HG03520 (cell line): Measurements from ENCODE around the gene GRK3.
A peak's percentile ranks its signal among the peaks of the same experiment; 100 is the strongest.
"Not testable (repeated sequence)": the region's sequence is repeated elsewhere in the genome, so short reads cannot be mapped to it uniquely, and the experiment has no call there.

Source experiments
- ATAC-seq: cut with Tn5 transposase; IDR thresholded peaks from one replicate; pipeline ENCODE4 v1.9.1; 2021; ENCODE audit warnings: mild to moderate bottlenecking, moderate library complexity; ENCODE audit not compliant: unreplicated experiment

GRK3 gene

DNA sequence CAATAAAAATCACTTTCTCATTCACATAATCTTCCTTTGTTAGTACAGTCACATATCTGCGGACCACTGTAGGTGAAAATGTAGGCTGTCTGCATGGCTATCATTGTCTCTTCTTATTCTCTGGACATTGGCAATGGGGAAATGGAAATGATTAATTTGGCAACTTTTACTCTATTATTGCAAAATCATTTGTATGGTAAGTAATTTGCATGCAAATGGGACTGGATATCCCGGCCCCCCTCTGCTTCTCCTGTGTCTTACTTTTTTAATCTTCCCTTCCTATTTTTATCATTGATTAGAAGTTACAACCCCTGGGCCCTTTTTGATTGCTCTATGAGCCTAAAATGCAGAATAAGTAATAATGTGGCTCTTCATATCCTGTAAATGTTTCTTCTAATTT is 6.0 kb downstream of the GRK3 start:
- no peak for ATAC-seq

- ATAC-seq, result not testable (repeated sequence)
Measured at GRCh38 chr22:25571969-25572707, 7.7 kb downstream of the GRK3 start.

DNA sequence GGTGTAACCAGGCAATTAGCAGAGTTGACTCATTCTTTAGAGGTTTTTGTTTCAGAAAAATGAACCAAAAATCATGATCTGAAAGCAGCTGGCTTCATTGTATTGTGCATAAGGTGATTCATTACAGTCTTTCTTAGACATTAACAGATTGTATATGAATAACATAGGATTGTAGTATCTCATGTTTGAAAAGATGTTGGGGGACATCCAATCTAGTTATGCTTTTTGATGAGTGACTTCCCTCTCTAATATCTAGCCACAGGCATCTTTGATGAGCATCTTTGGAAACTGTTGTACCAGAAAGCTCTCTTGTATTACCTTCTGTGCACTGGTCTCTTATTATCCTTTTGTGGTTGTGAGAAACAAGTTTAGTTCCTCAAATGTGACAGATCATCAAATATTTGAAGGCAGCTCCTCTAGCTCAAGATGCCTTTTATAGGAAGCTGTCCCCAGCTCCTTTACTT is 8.3 kb downstream of the GRK3 start:
- no peak for ATAC-seq

DNA sequence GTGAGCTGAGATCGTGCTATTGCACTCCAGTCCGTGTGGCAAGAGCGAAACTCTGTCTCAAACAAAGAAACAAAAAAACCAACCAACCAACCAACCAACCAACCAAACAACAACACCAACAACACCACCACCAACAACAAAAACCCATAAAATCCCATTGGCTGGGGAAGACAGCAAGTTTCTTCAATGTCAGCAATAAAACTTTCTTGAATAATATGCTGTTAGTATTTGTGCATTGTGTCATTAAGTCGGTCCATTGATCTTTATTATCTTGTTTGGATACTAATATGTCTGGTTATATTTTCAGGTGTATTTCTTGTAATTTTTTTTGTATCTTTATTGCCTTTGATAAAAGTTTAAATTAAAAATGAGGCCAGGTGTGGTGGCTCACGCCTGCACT is 9.4 kb downstream of the GRK3 start:
- no peak for ATAC-seq

GRCh38 chr22:25574736-25575135 is 10.3 kb downstream of the GRK3 start:
- no peak for ATAC-seq

DNA sequence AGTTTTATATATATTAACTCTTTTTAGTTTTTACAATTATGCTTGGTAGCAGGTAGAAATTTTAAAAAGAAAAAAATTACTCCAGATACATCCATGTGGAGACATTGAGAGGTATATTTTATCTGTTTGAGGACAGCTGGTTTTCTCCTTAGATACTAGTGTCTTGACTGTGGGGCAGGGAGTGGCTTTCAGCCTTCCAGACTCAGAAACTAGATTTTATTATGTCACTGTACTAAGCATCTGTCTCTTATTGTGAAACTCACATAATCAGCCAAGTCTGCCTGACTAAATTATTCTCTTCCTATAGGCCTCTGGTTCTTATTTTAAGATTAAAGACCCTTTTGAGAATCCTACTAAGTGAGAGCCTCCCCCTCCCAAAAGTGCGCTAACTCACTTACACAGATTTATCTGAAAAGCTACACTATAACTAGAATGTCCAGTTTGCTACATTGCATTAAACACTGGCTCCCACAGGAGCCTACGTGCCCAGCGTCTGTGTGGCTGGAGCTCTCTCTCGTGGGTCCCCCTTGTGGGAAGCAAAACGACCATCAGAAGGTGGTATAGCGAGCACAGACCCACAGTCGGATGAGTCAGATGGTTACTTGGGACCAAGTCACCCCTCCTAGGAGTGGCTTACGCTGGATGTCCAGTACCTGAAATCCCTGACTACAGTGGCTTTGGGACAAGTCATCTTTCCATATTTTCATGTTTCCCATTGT is 11.4 kb downstream of the GRK3 start:
- ATAC-seq, result not testable (repeated sequence)

GRCh38 chr22:25581452-25581851 is 17.0 kb downstream of the GRK3 start:
- ATAC-seq, result not testable (repeated sequence)

DNA sequence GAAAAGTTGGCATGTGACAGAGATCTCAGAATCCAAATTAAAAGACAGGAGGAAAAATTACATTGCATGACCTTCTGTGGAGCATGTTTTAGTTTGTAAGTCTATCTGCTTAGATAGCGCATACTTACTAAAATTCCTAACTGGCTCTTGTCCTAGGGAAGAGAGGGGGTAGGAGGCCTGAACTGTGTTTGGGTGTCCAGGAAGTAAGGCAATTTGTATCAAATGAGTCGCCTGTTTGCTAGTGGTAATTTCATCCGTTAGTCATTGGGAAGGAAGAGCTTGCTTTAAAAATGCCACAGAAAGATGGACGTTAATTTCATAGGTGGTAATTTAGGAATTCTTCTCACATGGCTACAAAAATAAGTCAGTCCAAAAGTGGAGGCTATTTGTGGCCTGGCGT is 18.5 kb downstream of the GRK3 start:
- no peak for ATAC-seq

- not testable (repeated sequence) for ATAC-seq
Measured at GRCh38 chr22:25584993-25585392, 20.5 kb downstream of the GRK3 start.

DNA sequence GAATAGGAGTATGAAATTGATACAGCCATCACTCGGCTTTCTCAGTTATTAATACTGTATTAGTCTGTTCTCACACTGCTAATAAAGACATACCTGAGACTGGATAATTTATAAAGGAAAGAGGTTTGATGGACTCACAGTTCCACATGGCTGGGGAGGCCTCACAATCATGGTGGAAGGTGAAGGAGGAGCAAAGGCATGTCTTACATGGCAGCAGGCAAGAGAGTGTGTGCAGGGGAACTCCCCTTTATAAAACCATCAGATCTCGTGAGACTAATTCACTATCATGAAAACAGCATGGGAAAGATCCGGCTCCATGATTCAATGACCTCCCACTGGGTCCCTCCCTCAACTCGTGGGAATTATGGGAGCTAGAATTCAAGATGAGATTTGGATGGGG is 25.2 kb downstream of the GRK3 start:
- not testable (repeated sequence) for ATAC-seq

- not testable (repeated sequence) for ATAC-seq
Measured at GRCh38 chr22:25593323-25593722, 28.8 kb downstream of the GRK3 start.

- ATAC-seq, result no peak
Measured at GRCh38 chr22:25598609-25599008, 34.1 kb downstream of the GRK3 start.

GRCh38 chr22:25602445-25602844 is 38.0 kb downstream of the GRK3 start:
- no peak for ATAC-seq

DNA sequence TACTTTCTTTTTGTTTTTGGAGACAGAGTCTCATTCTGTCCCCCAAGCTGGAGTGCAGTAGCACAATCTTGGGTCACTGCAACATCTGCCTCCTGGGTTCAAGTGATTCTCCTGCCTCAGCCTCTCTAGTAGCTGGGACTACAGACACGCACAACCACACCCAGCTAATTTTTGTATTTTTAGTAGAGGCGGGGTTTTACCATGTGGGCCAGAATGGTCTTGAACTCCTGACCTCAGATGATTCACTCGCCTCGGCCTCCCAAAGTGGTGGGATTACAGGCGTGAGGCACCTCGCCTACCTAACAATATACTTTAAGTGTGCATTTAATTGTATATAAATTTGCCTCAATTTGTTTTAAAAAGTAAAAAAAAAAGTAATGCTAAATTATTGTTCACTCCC is 38.4 kb downstream of the GRK3 start:
- ATAC-seq, result no peak

DNA sequence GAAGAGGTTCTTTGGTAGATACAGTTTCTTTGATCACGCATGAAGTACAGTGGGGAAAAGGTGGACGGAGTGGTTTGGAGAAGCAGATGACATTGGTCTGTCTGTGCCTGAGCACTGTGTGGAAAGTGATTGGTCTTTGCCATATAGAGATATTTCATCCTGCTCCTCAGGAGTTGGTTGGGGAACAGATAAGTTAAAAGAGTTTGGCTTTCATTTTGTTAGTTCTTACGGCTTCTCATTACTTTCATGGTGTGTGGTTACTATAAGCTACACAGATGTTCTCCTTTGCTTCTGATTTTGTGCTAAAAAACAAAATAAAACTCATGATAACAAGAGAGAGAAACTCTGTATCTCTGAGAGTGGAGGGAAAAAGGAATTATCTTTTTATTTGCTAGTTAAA is 40.7 kb downstream of the GRK3 start:
- ATAC-seq, result not testable (repeated sequence)

- not testable (repeated sequence) for ATAC-seq
Measured at GRCh38 chr22:25605565-25605964, 41.1 kb downstream of the GRK3 start.

DNA sequence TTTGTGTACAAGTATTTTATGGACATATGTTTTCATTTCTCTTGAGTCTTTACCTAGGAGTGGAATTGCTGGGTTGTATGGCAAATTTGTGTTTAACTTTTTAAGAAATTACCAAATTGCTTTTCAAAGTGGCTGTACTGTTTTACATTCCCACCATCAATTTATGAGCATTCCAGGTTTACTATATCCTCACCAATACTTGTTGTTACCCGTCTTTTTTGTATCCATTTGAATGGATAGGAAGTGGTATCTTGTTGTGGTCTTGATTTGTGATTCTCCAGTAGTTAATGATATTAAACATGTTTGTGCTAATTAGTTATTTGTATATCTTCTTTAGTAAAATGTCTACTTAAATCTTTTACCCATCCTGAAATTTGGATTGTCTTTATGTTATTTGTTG is 46.8 kb downstream of the GRK3 start:
- ATAC-seq, result not testable (repeated sequence)

- not testable (repeated sequence) for ATAC-seq
Measured at GRCh38 chr22:25613131-25613530, 48.7 kb downstream of the GRK3 start.

DNA sequence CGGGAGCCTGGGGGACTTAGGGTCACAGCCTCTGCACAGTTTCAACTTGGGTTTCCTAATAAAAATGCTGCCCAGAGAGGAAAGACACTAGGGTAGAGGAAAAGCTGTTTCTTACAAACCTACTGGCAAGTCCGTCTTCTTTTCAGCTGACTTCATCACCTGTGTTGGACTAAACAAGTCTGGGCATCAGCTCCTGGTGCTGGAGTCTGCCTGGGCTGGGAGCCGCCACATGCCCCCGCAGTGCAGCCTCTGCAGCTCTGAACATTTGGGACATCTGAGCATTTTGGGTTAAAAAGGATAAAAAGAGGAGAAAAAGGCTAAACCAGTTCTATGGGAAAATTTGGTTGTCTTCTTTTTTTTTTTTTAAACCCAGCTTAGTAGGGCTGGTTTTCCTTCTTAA is 49.1 kb downstream of the GRK3 start:
- not testable (repeated sequence) for ATAC-seq

- not testable (repeated sequence) for ATAC-seq
Measured at GRCh38 chr22:25614791-25615190, 50.3 kb downstream of the GRK3 start.

GRCh38 chr22:25621986-25622385 is 57.5 kb downstream of the GRK3 start:
- ATAC-seq, result no peak

DNA sequence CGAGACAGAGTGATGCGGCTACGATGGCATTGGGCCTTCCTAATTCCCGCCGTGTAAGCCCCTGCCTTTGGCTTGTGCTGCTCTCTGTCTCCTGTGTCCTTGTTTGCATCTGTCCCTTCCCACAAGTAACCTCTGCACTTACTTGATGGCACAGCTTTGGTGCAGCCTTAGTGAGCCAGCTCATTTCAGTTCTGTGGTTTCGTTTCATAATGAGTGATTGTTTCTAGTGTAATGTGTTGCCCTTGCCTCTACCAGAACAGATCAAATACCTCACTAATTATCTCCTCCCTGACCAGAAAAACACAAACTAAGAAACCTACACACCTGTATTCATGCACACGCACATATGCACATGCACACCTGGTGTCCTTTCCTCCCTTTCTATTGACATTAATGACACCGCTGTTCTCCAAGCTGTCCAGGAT is 58.8 kb downstream of the GRK3 start:
- ATAC-seq, result peak; percentile 67
